RKO (cell line): Measurements from ENCODE around the gene JPH3.
"Not testable (repeated sequence)": the region's sequence is repeated elsewhere in the genome, so short reads cannot be mapped to it uniquely, and the experiment has no call there.

Experiments used
- DNase-seq: peaks from one replicate; pipeline ENCODE4 v3.0.0-alpha.2; 2016; ENCODE audit warnings: low spot score

The JPH3 gene

GRCh38 chr16:87575027-87575804 is 27.1 kb upstream of the JPH3 start:
- no peak for DNase-seq

DNA sequence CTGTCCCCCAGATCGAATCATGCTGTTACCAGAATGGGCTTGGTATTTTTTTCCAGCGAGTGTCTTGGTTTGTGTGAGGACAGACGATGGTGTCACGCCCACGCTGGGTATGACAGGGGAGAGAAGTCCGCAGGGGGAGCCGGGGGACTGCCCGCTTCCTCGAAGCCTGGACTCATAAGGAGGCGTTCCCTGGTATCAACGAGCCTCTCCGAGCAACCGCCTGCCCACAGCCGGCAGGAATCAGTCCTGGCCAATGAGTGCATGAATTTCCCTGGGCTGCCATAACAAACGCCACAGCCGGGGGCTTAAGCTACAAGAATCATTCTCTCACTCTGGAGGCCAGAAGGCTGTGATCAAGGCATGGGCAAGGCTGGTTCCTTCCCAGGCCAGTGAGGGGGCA is 26.1 kb upstream of the JPH3 start:
- DNase-seq: no peak

GRCh38 chr16:87578142-87578930 is 24.0 kb upstream of the JPH3 start:
- not testable (repeated sequence) for DNase-seq

- no peak for DNase-seq
Observed at GRCh38 chr16:87579691-87580090, 22.6 kb upstream of the JPH3 start.

- DNase-seq: no peak
Observed at GRCh38 chr16:87580855-87581261, 21.4 kb upstream of the JPH3 start.

DNA sequence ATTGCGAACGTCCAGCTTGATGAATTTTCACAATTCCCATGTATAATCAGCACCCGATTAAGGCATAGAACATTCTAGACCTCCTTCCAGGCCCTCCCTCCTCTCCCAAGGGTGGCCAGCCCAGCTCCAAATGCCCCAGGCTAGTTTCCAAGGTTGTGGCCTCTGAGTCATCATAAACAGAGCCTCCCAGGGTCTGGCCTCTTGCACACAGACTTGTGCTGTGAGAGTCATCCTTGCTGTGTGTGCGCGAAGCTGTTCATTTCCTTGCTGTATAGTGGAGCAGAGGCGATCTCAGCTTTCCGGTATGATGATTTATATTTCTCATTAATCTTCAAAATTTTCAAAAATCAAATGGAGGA is 20.5 kb upstream of the JPH3 start:
- DNase-seq: peak; percentile 75

GRCh38 chr16:87582216-87582965 is 19.9 kb upstream of the JPH3 start:
- no peak for DNase-seq

DNA sequence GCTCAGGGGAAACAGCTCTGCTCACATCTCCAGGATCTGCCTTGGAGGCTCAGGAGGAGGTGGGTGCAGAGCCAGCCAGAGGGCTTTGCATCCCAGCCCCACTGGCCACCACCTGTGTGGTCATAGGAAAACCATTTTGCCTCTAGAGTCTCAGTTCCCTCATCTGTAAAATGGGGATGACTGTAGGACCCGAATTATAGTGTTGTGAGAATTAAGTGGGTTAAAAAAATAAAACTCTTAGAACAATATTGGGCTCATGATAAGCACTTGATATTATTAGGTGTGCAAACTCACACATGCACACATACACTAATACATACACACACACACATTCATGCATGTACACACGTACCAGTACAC is 19.4 kb upstream of the JPH3 start:
- no peak for DNase-seq

DNA sequence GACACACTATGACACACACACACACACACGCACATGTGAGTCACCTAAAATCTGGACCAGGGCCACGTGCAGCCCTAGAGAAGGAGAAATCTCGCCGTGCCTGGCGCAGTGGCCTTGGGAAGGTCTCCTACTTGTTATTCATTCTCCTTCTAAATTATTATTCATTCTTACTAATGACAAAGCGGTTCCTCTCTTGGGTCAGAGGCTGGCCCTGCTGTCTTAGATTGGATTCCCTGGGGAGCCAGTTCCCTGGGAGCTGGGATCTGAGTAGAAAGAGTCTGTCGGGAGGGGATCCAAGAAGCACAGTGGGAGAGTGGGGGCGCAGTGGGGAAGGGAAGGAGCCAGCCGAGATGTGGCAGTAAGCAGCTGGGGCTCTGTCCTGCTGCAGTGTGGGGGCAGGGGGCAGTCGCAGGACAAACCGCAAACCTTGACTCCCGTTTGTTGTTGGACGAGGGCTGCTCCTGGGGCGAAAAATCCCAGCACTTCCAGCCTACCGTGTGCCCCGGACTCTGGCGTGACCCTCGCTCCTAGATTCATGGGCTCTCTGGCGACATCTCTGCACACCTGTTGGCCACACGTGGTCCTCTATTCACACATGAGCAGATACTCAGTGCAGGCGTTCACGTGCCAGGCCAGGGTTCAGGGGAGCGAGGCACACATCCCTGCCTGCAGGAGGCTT is 18.7 kb upstream of the JPH3 start:
- DNase-seq: no peak

DNA sequence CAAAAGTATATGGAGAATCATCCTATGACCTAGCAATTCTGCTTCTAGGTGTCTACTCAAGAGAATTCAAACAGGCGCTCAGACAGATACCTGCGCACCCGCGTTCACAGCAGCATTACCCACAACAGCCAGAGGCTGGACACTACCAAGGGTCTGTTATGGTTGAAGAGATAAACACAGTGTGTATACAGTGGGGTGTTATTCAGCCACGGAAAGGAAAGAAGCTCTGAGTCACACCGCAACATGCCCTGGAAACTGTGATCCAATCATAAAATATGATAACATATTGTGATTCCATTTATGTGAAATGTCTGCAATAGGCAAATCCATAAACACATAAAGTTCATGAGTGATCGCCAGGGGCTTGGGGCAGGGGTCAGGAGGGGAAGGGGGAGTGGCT is 18.0 kb upstream of the JPH3 start:
- DNase-seq: no peak

DNA sequence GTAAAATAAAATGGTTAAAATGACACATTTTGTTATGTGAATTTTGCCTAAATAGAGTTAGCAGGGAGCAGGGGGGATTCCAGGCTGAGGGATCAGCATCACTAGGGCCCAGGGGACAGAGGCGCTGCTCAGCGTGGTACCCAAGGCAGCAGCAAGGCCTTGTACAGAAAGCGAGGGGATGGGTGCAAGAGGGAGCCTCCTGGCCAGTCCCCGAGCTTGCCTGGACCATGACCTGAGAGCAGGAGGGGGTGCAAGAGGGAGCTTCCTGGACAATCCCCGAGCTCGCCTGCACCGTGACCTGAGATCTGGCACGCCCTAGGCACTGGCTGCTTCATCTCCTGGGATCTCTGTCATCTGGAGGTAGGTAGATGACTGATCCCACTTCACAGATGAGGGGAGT is 17.3 kb upstream of the JPH3 start:
- DNase-seq: no peak

- no peak for DNase-seq
Observed at GRCh38 chr16:87585442-87586200, 16.7 kb upstream of the JPH3 start.

GRCh38 chr16:87586201-87586782 is 16.0 kb upstream of the JPH3 start:
- no peak for DNase-seq

DNA sequence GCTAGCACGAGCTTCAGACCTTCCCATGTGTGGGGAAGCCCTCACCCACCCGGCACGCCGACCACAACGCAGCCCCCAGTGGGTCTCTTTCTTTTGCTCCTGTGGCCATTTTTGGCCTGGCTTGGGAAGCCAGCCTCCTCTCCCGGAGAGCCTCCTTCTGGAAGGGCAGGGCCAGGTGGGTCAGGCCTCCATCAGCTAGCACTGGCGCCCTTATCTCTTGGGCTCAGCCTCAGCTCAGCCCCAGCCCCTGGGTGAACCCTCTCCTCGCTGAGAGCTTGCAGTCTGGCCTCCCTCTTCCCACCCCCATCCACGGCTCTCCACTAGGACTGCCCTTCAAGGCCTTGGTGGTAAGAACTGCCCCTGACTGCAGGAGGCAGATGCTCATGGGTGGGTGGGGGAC is 14.7 kb upstream of the JPH3 start:
- no peak for DNase-seq

- no peak for DNase-seq
Observed at GRCh38 chr16:87592018-87592712, 10.1 kb upstream of the JPH3 start.

DNA sequence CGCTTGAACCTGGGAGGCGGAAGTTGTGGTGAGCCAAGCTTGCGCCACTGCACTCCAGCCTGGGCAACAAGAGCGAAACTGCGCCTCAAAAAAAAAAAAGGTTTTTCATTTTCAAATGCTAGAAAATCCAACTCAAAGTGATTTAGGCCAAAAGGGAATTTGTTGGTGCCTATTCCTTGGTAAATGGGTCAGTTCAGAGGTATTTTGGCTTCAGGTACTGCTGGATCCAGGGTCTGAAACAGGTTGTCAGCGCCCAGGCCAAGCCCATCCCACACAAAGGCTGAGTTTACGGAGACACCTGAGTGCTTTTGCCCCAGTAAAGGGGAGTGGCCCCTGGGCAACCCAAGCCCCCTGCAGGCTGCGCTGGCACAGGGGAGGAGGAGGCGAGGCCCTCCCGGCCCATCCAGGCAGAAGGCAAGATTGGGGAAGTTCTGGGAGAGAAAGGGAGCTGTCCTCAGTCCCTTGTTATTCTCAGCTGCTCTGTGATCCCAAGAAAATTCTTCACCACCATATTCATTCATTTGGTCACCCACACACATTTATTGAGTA is 8.5 kb upstream of the JPH3 start:
- no peak for DNase-seq

GRCh38 chr16:87595712-87596111 is 6.6 kb upstream of the JPH3 start:
- no peak for DNase-seq

DNA sequence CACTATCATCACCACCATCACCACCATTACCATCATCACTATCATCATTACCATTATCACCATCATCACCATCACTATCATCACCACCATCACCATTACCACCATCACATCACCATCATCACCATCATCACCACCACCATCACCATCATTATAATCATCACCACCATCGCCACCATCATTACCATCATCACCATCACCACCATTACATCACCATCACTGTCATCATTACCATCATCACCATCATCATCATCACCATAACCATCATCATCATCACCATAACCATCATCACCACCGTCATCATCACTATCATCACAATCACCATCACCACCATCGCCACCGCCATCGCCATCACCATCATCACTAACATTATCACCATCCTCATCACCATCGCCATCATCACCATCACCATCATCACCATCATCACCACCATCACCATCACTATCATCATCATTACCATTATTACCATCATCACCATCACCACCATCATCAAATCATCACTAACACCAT is 4.9 kb upstream of the JPH3 start:
- DNase-seq: no peak

DNA sequence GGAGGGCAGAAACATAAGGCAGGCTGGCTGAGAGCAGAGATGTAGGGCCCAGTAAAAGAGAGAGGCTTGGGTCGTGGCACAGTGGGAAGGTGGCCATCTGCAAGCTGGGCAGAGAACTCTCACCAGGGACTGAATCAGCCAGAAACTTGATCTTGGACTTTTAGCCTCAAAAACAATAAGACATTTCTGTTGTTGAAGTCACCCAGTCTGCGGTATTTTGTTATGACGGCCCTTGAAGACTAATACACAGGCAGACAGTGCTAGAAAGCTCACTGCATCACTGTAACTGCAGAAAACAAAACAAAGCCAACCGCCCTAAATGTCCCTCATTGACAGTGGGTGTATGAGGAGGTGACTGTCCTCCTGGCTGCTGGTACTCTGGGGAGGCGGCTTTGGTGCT is 3.9 kb upstream of the JPH3 start:
- DNase-seq: no peak

GRCh38 chr16:87600246-87600645 is 2.1 kb upstream of the JPH3 start:
- DNase-seq: no peak
